ENCODE data around the gene POM121C.
"Not testable (repeated sequence)": the region's sequence is repeated elsewhere in the genome, so short reads cannot be mapped to it uniquely, and the experiment has no call there.

- not testable (repeated sequence) for TF ChIP-seq CTCF (conservative IDR thresholded peaks at IDR 0.05); ZFX (IDR thresholded peaks at IDR 0.05)
These were observed 65.9 kb downstream of the POM121C start for GRCh38 chr7:75420152-75420551.
